Endothelial cell of umbilical vein (primary cell): ENCODE measurements around the gene IL3RA. TPM values are rescaled to one million over a fixed set of nuclear protein-coding genes. Genes with fewer than 3 reads are reported as not detected.

Source experiments
- BruUV-seq: library from RNA; stranded (reverse); fragments of 400-500 nt; replicated peaks from 2 replicates; lab custom pipeline; 2021; lab: Mats Ljungman, UMichigan
- CTCF ChIA-PET: fragments of 300-600, 350-600 bp; sonication (Branson Sonifier 250); formaldehyde crosslinking; loops from one replicate; lab custom pipeline; 2021; ENCODE audit warnings: antibody characterized with exemption, inconsistent platforms; lab: Charles Lee
- POLR2A ChIA-PET: fragments of 300-600, 350-600 bp; sonication (Branson Sonifier 250); formaldehyde crosslinking; loops from one replicate; lab custom pipeline; 2021; ENCODE audit warnings: antibody characterized with exemption, inconsistent platforms; lab: Charles Lee
- DNase-seq: peaks from one replicate; pipeline ENCODE4 v3.0.0-alpha.2; 2011; ENCODE audit warnings: low read depth, low spot score
- FAIRE-seq: peaks from 2 replicates; lab custom pipeline; 2011; peaks lifted over from hg19 to GRCh38; lab: Jason Lieb, UNC
- H2AFZ ChIP-seq: 2 replicates; pipeline ENCODE4 v1.6.0; 2012; ENCODE audit warnings: low read depth, low read length, control low read depth, inconsistent platforms
- H3K27ac ChIP-seq: 2 replicates; pipeline ENCODE4 v1.5.1; 2011; ENCODE audit warnings: low read depth, mild to moderate bottlenecking, control low read depth, low read length, moderate library complexity; ENCODE audit not compliant: insufficient read depth
- H3K27me3 ChIP-seq, 2 experiments: 2 replicates each; pipeline versions ENCODE4 v1.6.0 to v1.6.1; 2011; ENCODE audit warnings: low read length in 2 of 2, mixed read lengths in 1 of 2; ENCODE audit not compliant: control insufficient read depth in 2 of 2, insufficient read depth in 2 of 2
- H3K36me3 ChIP-seq, 2 experiments: 2 replicates in 1 of 2; 3 replicates in 1 of 2; pipeline ENCODE4 v1.5.1; 2011; ENCODE audit warnings: low read length in 2 of 2, mild to moderate bottlenecking in 1 of 2, moderate library complexity in 1 of 2; ENCODE audit not compliant: control insufficient read depth in 2 of 2, insufficient read depth in 2 of 2; ENCODE audit errors: extremely low read depth in 1 of 2
- H3K4me1 ChIP-seq: 3 replicates; pipeline ENCODE4 v1.5.1; 2011; ENCODE audit warnings: mild to moderate bottlenecking, low read length; ENCODE audit not compliant: control insufficient read depth, insufficient read depth; ENCODE audit errors: extremely low read depth
- H3K4me2 ChIP-seq: 2 replicates; pipeline ENCODE4 v1.6.1; 2011; ENCODE audit warnings: low read length, control low read depth, mixed read lengths; ENCODE audit not compliant: insufficient read depth
- H3K4me3 ChIP-seq, 3 experiments: fragments of 200-600 bp in 1 of 3; sonication (generic), shearing (Covaris generic) in 1 of 3; replicated peaks in 1 of 3; 2 replicates each; pipeline ENCODE4 v1.5.1; 2011 to 2016; ENCODE audit warnings: control low read depth in 3 of 3, low read length in 3 of 3, mild to moderate bottlenecking in 2 of 3, inconsistent platforms in 1 of 3, low read depth in 1 of 3, moderate library complexity in 1 of 3; ENCODE audit not compliant: insufficient read depth in 1 of 3
- H3K79me2 ChIP-seq: 2 replicates; pipeline ENCODE4 v1.6.0; 2012; ENCODE audit warnings: low read length, inconsistent platforms; ENCODE audit not compliant: control insufficient read depth, insufficient read depth
- H3K9ac ChIP-seq: replicated peaks from 2 replicates; pipeline ENCODE3; 2011; ENCODE audit warnings: low read length, control low read depth; ENCODE audit not compliant: insufficient read depth; ENCODE audit errors: extremely low read depth
- H3K9me1 ChIP-seq: replicated peaks from 3 replicates; pipeline ENCODE4 v1.6.0; 2011; ENCODE audit warnings: mild to moderate bottlenecking, low read length; ENCODE audit not compliant: control insufficient read depth, insufficient read depth; ENCODE audit errors: extremely low read depth
- H3K9me3 ChIP-seq: replicated peaks from 2 replicates; pipeline ENCODE4 v1.5.1; 2012; ENCODE audit warnings: low read length, inconsistent platforms; ENCODE audit not compliant: control insufficient read depth, insufficient read depth
- H4K20me1 ChIP-seq: replicated peaks from 2 replicates; pipeline ENCODE3; 2011; ENCODE audit warnings: mild to moderate bottlenecking, low read length; ENCODE audit not compliant: control insufficient read depth, insufficient read depth; ENCODE audit errors: extremely low read depth
- CTCF ChIP-seq, 2 donors: IDR thresholded peaks; 1 replicate in 1 of 2; 2 replicates in 1 of 2; pipeline ENCODE4 v1.5.1; 2011; ENCODE audit warnings: low read length in 2 of 2, mild to moderate bottlenecking in 2 of 2, moderate library complexity in 2 of 2, control low read depth in 1 of 2, inconsistent platforms in 1 of 2, low read depth in 1 of 2; ENCODE audit not compliant: insufficient read depth in 1 of 2; ENCODE audit errors: extremely low read depth in 1 of 2
- EZH2 ChIP-seq: IDR thresholded peaks from 2 replicates; pipeline ENCODE4 v1.6.1; 2012; ENCODE audit warnings: borderline replicate concordance, low read depth, mild to moderate bottlenecking, moderate library complexity, low read length, inconsistent platforms; ENCODE audit not compliant: severe bottlenecking
- FOS ChIP-seq: IDR thresholded peaks from 2 replicates; pipeline ENCODE4 v1.6.1; 2011; ENCODE audit warnings: mild to moderate bottlenecking, low read length, moderate library complexity, borderline replicate concordance; ENCODE audit not compliant: insufficient read depth
- GATA2 ChIP-seq: IDR thresholded peaks from 2 replicates; pipeline ENCODE4 v1.7.0; 2011; ENCODE audit warnings: low read depth, mild to moderate bottlenecking, moderate library complexity, mixed read lengths, low read length; ENCODE audit not compliant: insufficient read length, insufficient read depth
- JUN ChIP-seq: IDR thresholded peaks from 2 replicates; pipeline ENCODE4 v1.6.1; 2011; ENCODE audit warnings: borderline replicate concordance, low read depth; ENCODE audit not compliant: insufficient read length, insufficient read depth
- MAX ChIP-seq: IDR thresholded peaks from 2 replicates; pipeline ENCODE4 v1.6.1; 2011; ENCODE audit not compliant: insufficient read depth, insufficient read length
- MYC ChIP-seq: IDR thresholded peaks from one replicate; pipeline ENCODE4 v1.6.1; 2011; ENCODE audit warnings: mild to moderate bottlenecking, low read depth, low read length
- POLR2A ChIP-seq: IDR thresholded peaks from 2 replicates; pipeline ENCODE4 v1.6.1; 2012; ENCODE audit warnings: low read depth, mild to moderate bottlenecking, control low read depth, low read length
- POLR2AphosphoS5 ChIP-seq: IDR thresholded peaks from 2 replicates; pipeline ENCODE4 v1.6.1; 2012; ENCODE audit warnings: low read depth, mild to moderate bottlenecking, control low read depth, low read length, moderate library complexity; ENCODE audit not compliant: insufficient read depth
- dilution Hi-C: fragments of 300-500 bp; cut with MboI; formaldehyde crosslinking; loops from one replicate; pipeline ENCODE4 v1.15.0; 2019; ENCODE audit warnings: low sequenced_read_pairs; ENCODE audit not compliant: extremely low pct_ligation_motif_present
- intact Hi-C: fragments of 100-400 bp; cut with micrococcal nuclease; formaldehyde crosslinking; loops from one replicate; pipeline ENCODE4 v1.10.0; 2022
- polyA plus RNA-seq, 4 experiments: library from polyadenylated mRNA; depleted of rRNA in 3 of 4; stranded (reverse) in 3 of 4; unstranded in 1 of 4; fragments of >200 nt; gene quantifications; 2 replicates each; pipeline versions ENCODE4 v1.2.1 to v1.2.3, GENCODE V29; 2011 to 2012; ENCODE audit warnings: missing spikeins in 1 of 4
- total RNA-seq: library from RNA; stranded (reverse); gene quantifications from 2 replicates; pipeline ENCODE4 v1.2.3, GENCODE V29; 2021

The IL3RA gene
- total and polyA plus RNA-seq, 2 donors (not counting 3 experiments of a cell fraction or from before 2014, with no cell fraction given): 28.9 to 35.1 TPM

GRCh38 chrX:1394731-1395501 lies 58.3 kb downstream of the IL3RA start:
- ChIA-PET CTCF (no interaction called here), POLR2A (no interaction called here)
- no TSS peak for BruUV-seq
- no peak for DNase-seq
- peaks cover 20% of the 10 kb centered on the region for H3K79me2 ChIP-seq
- peaks cover 1 to 5% of the 10 kb centered on the region in 2 experiments for H3K36me3 ChIP-seq
- intact Hi-C loops: loop anchor here (5.0 kb wide), 2 partner anchors 38 to 197 kb away; partner anchors contain the start of gene AKAP17A
- no peak overlapping the region for H3K4me3 ChIP-seq
- FAIRE-seq: no peak
- H3K27ac ChIP-seq: no peak overlapping the region
- peaks cover 3% of the 10 kb centered on the region for H4K20me1 ChIP-seq
- H3K9ac ChIP-seq: no peak overlapping the region
- H3K9me1 ChIP-seq: no peaks in the 10 kb centered on the region
- H3K4me1 ChIP-seq: peaks cover 14% of the 10 kb centered on the region
- H2AFZ ChIP-seq: no peak overlapping the region
- TF ChIP-seq GATA2: no peak
- no peak for TF ChIP-seq EZH2
- no peaks in the 10 kb centered on the region for H3K9me3 ChIP-seq
- dilution Hi-C loops: no loop called here
- no peak overlapping the region for H3K4me2 ChIP-seq
- no peaks in the 10 kb centered on the region for H3K27me3 ChIP-seq

DNA sequence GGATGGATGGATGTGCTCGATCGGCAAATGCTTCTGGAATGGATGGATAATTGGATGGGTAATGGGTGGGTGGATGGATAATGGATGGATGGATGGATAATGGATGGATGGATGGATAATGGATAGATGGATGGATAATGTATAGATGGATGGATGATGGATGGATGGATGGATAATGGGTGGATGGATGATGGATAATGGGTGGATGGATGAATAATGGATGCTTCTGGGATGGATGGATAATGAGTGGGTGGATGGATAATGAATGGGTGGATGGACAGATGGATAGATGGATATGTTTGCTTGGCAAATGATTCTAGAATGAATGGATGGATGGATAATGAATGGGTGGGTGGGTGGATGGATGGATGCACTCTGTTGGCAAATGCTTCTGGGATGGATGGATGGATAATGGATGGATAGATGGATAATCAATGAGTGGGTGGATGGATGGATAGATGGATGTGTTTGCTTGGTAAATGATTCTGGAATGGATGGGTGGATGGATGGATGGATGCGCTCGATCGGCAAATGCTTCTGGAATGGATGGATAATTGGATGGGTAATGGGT lies 59.1 kb downstream of the IL3RA start:
- H3K4me1 ChIP-seq: peaks cover 8% of the 10 kb centered on the region
- no peak overlapping the region for H2AFZ ChIP-seq
- no peaks in the 10 kb centered on the region for H3K9me3 ChIP-seq
- H4K20me1 ChIP-seq: peaks cover 3% of the 10 kb centered on the region
- no peak overlapping the region for H3K9ac ChIP-seq
- BruUV-seq: no TSS peak
- no peaks in the 10 kb centered on the region for H3K9me1 ChIP-seq
- H3K27ac ChIP-seq: no peak overlapping the region
- H3K79me2 ChIP-seq: peaks cover 12% of the 10 kb centered on the region
- CTCF ChIA-PET: no interaction called here
- DNase-seq (no peak), FAIRE-seq (no peak)
- H3K4me3 ChIP-seq: no peak overlapping the region
- POLR2A ChIA-PET: no interaction called here
- H3K27me3 ChIP-seq: no peaks in the 10 kb centered on the region
- intact Hi-C loops (no loop called here), dilution Hi-C loops (no loop called here)
- H3K36me3 ChIP-seq: peaks cover 0 to 2% of the 10 kb centered on the region in 2 experiments
- no peak for TF ChIP-seq FOS
- TF ChIP-seq EZH2: no peak
- no peak for TF ChIP-seq JUN
- TF ChIP-seq MYC: no peak
- TF ChIP-seq GATA2: no peak
- no peak for TF ChIP-seq POLR2A
- TF ChIP-seq MAX: no peak
- no peak for TF ChIP-seq CTCF (IDR thresholded peaks at IDR 0.05; ENCODE audit: extremely low read depth in 1 of 2, insufficient read depth in 1 of 2, low read depth in 1 of 2, low read length in 2 of 2)
- no peak for TF ChIP-seq POLR2AphosphoS5
- H3K4me2 ChIP-seq: no peak overlapping the region
